GM23248 (cell line): ENCODE results near the gene BLOC1S1. TPM values are rescaled to one million over a fixed set of nuclear protein-coding genes. Genes with fewer than 3 reads are reported as not detected.

Source experiments
- DNase-seq: peaks from one replicate; pipeline ENCODE4 v3.0.0-alpha.2; 2015
- H2AFZ ChIP-seq: fragments of 200-600 bp; sonication (generic); 2 replicates; pipeline ENCODE4 v1.6.1; 2016; ENCODE audit warnings: antibody characterized with exemption
- H3F3A ChIP-seq: fragments of 200-600 bp; sonication (generic); 2 replicates; pipeline ENCODE4 v1.6.1; 2016; ENCODE audit warnings: mild to moderate bottlenecking, antibody characterized with exemption, mixed run types; ENCODE audit not compliant: insufficient read depth
- H3K27ac ChIP-seq: fragments of 200-600 bp; sonication (generic); 2 replicates; pipeline ENCODE4 v1.5.1; 2016; ENCODE audit warnings: mild to moderate bottlenecking
- H3K27me3 ChIP-seq: fragments of 200-600 bp; sonication (generic); replicated peaks from 2 replicates; pipeline ENCODE4 v1.6.1; 2016; ENCODE audit warnings: mild to moderate bottlenecking; ENCODE audit not compliant: insufficient read depth
- H3K36me3 ChIP-seq: fragments of 200-600 bp; sonication (generic); 2 replicates; pipeline ENCODE4 v1.6.1; 2016; ENCODE audit warnings: low read depth, mild to moderate bottlenecking
- H3K4me1 ChIP-seq: fragments of 200-600 bp; sonication (generic); 2 replicates; pipeline ENCODE4 v1.6.1; 2016; ENCODE audit warnings: mild to moderate bottlenecking; ENCODE audit not compliant: insufficient read depth
- H3K4me2 ChIP-seq: fragments of 200-600 bp; sonication (generic); one replicate; pipeline ENCODE4 v1.6.1; 2016; ENCODE audit warnings: mild to moderate bottlenecking; ENCODE audit not compliant: unreplicated experiment
- H3K4me3 ChIP-seq: fragments of 200-600 bp; sonication (generic); 2 replicates; pipeline ENCODE4 v1.5.1; 2016; ENCODE audit warnings: mild to moderate bottlenecking
- H3K79me2 ChIP-seq: fragments of 200-600 bp; sonication (generic); 2 replicates; pipeline ENCODE4 v1.6.1; 2016; ENCODE audit warnings: mild to moderate bottlenecking; ENCODE audit not compliant: insufficient read depth
- H3K9ac ChIP-seq: fragments of 200-600 bp; sonication (generic); 2 replicates; pipeline ENCODE4 v1.6.1; 2016; ENCODE audit warnings: mild to moderate bottlenecking
- H3K9me2 ChIP-seq: fragments of 200-600 bp; sonication (generic); 2 replicates; pipeline ENCODE4 v1.6.1; 2016; ENCODE audit warnings: mixed run types, mild to moderate bottlenecking, moderate library complexity; ENCODE audit not compliant: insufficient read depth
- H3K9me3 ChIP-seq: fragments of 200-600 bp; sonication (generic); one replicate; pipeline ENCODE4 v1.6.1; 2017; ENCODE audit warnings: low read depth
- H4K20me1 ChIP-seq: fragments of 200-600 bp; sonication (generic); 2 replicates; pipeline ENCODE4 v1.6.0; 2016; ENCODE audit not compliant: insufficient read depth
- EZH2 ChIP-seq: fragments of 200-600 bp; sonication (generic); IDR thresholded peaks from 2 replicates; pipeline ENCODE4 v1.6.1; 2018; ENCODE audit warnings: antibody characterized with exemption, mild to moderate bottlenecking; ENCODE audit not compliant: insufficient read depth, poor library complexity, severe bottlenecking
- EZH2phosphoT487 ChIP-seq: fragments of 200-600 bp; sonication (generic); IDR thresholded peaks from 2 replicates; pipeline ENCODE4 v1.6.1; 2018; ENCODE audit warnings: antibody characterized with exemption, moderate library complexity, mild to moderate bottlenecking, low read depth; ENCODE audit not compliant: insufficient read depth
- WGBS, 2 experiments: methylation state at CpG; one replicate each; pipeline ENCODE4 v1.1.6; 2015 to 2017; ENCODE audit warnings: low lambda C conversion rate in 2 of 2, low coverage in 1 of 2; ENCODE audit errors: missing lambda C conversion rate in 2 of 2; 5-methylcytosine and 5-hydroxymethylcytosine counted together
- in situ Hi-C: fragments of 300-500 bp; cut with MboI; formaldehyde crosslinking; loops from 2 replicates; pipeline ENCODE4 v1.15.0; 2020
- polyA plus RNA-seq: library from polyadenylated mRNA; unstranded; fragments of >200 nt; fragmentation: Nextera tagmentation; extraction: Ambion mirVana; gene quantifications from 2 replicates; pipeline ENCODE4 v1.2.1, GENCODE V29; 2016
- total RNA-seq: library from RNA; depleted of rRNA; stranded (reverse); fragments of >200 nt; shearing (Covaris generic); gene quantifications from 2 replicates; pipeline ENCODE4 v1.2.3, GENCODE V29; 2014

BLOC1S1 gene
- total and polyA plus RNA-seq, 2 experiments from 2014 or later: 110 to 193 TPM

DNA sequence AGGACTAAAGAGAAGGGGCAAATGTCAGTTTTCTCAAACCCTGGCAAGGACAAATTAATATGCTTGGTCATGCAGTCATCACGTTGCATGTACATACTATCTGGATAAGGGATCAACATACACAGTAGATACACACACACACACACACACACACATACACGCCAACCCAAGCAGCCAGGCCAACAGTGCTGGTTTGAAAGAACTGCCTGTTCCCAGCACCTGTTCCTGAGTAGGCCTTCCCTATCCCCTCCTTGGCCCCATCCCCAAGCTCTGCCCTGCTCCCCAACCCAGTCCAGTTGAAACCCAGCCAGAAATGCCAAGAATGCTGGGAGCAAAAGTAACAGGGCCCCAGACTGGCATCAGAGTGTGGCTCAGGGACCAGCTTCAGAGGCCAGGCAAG, 12.6 kb upstream of the BLOC1S1 start:
- Histone ChIP-seq H3K79me2 (no peaks in the 10 kb centered on the region), H3K27ac (no peak overlapping the region), H3K27me3 (no peaks in the 10 kb centered on the region), H3K4me1 (0 out of 2 replicates have a peak, but pooled peaks cover 7% of the 10 kb centered on the region), H3F3A (no peaks in the 10 kb centered on the region), H3K9me3 (no peaks in the 10 kb centered on the region), H3K9me2 (no peaks in the 10 kb centered on the region), H3K9ac (no peak overlapping the region), H3K36me3 (no peaks in the 10 kb centered on the region), H3K4me3 (no peak overlapping the region), H2AFZ (no peak overlapping the region), H4K20me1 (no peaks in the 10 kb centered on the region), H3K4me2 (no peak overlapping the region)
- 75 to 82% methylated on average over 2 of the region's 2 CpGs for WGBS, 2 experiments
- no peak for TF ChIP-seq EZH2
- TF ChIP-seq EZH2phosphoT487: no peak
- no peak for DNase-seq
- in situ Hi-C loops: no loop called here

DNA sequence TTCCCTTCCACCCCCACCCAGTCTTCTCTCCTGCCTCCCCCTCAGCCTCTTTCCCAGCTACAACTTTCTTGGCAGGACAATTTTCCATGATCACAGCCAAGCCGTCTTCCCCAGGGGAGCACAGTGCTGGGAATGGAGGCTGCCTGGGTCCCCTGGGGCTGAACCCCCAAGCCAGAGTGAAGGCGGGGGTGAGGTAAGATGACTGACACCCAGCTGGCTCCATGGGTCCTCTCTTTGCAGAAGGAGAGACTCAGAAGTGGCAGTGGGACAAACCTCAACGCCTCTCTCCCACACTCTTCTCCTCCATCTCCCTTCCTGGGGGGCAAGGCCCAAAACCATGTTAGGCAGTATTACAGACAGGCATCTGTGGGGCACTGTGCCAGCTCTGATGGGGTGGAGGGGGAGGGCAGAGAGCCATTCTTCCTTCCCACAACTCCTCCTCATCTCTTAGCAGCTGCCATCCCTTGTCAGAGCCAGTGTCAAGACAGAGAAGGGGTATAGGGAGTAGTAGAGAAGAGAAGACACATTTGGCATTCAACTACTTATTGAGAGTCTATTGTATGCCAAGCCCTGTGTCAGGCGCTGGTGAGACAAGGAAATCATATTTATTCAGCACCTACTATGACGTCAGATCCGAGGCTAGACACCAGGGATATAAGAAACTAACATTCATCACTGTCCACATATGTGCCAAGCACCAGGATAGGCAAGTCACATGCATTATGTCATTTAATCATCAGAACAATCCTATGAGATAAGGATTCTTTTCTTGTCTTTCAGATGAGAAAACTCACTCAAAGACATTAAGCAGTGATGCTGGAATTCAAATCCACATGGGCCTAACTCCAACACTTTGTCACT, 11.7 kb upstream of the BLOC1S1 start:
- Histone ChIP-seq H3K4me3 (no peak overlapping the region), H3K9ac (no peak overlapping the region), H3K36me3 (no peaks in the 10 kb centered on the region), H3K79me2 (no peaks in the 10 kb centered on the region), H3K4me2 (no peak overlapping the region), H2AFZ (no peak overlapping the region), H3K4me1 (0 out of 2 replicates have a peak, but pooled peaks cover 10% of the 10 kb centered on the region), H3K9me2 (no peaks in the 10 kb centered on the region), H3K27me3 (no peaks in the 10 kb centered on the region), H3F3A (no peaks in the 10 kb centered on the region), H3K9me3 (no peaks in the 10 kb centered on the region), H3K27ac (no peak overlapping the region), H4K20me1 (no peaks in the 10 kb centered on the region)
- 68 to 81% methylated on average over 6 of the region's 6 CpGs for WGBS, 2 experiments
- DNase-seq: no peak
- no peak for TF ChIP-seq EZH2phosphoT487
- TF ChIP-seq EZH2: no peak
- in situ Hi-C loops: no loop called here

DNA sequence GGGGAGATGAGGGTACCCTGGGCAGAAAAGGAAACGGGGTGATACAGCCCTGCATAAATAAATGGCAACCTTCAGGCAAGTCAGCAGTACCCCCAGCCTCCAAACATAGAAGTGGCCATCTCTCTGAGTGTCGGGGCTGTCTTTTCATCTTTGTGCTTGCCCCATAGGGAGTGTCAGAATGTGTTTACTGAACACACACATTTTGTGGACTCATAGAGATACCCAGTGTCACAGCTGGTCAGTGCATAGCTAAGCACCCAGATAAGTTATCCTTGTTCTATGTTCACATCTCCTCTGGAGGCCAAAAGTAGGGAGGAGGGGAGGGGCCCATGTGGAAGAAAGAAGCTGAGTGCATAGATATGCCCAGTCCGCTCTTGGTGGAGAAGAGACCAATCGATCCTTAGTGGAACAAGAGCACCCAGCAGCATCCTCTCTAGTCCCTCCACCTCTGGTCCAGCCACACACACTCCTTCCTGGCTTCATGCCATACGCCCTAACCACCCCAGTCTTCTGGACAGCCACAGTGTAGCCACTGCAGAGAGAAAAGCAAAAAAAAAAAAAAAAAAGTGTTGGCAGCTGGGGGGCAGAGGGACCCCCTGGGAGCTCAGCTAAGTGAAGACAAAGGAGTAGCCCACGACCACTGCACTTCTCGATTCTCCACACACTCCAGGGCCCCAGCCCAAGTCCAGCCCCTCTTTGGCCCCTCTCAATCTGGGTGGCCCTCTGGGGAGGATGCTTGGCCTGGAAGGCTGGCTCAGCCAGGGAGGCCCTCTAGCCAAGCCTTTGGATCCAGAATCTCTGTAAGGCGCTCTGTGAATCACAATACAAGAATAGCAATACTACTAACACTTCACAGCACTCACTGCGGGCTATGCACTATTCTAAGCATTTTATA, 10.8 kb upstream of the BLOC1S1 start:
- TF ChIP-seq EZH2phosphoT487 (no peak), EZH2 (no peak)
- Histone ChIP-seq H3K9ac (no peak overlapping the region), H3K36me3 (no peaks in the 10 kb centered on the region), H3K9me2 (no peaks in the 10 kb centered on the region), H3F3A (no peaks in the 10 kb centered on the region), H3K4me3 (no peak overlapping the region), H3K79me2 (no peaks in the 10 kb centered on the region), H2AFZ (no peak overlapping the region), H3K4me1 (0 out of 2 replicates have a peak, but pooled peaks cover 10% of the 10 kb centered on the region), H4K20me1 (no peaks in the 10 kb centered on the region), H3K27ac (no peak overlapping the region), H3K27me3 (no peaks in the 10 kb centered on the region), H3K9me3 (no peaks in the 10 kb centered on the region), H3K4me2 (no peak overlapping the region)
- WGBS, 2 experiments: 80 to 90% methylated on average over 9 of the region's 9 CpGs
- in situ Hi-C loops: no loop called here
- DNase-seq: no peak

DNA sequence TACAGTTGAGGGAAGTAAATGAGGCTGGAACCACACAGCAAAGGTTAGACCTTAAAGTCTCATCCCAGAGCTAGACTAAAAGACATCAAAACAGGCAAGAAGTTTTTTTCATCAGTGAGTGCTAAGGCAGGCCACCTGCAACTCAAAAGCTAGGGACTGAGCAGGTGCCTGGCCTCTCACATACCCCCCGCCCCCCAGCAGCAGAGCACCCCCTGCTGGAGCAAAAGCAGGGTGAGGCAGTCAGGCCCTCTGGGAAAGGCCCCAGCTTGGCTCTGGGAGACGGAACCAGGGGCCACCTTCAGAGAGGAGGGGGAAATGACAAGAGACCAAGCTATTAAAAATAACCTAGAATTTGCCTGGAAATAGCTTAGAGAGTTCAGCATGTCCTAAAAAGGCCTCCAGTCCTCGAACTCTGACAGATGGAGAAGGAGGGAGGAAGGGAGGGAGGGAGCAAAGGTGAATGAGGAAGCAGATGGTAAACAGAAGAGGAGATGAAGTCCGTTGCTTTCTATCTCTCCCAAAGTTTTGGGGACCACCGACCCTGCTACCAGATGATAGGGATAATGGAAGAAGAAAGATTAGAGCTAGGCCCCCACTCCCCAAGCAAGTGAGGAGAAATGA, 10.0 kb upstream of the BLOC1S1 start:
- H3F3A ChIP-seq: no peaks in the 10 kb centered on the region
- no peak for DNase-seq
- no peaks in the 10 kb centered on the region for H4K20me1 ChIP-seq
- no peaks in the 10 kb centered on the region for H3K79me2 ChIP-seq
- 0 out of 2 replicates have a peak, but pooled peaks cover 4% of the 10 kb centered on the region for H3K4me1 ChIP-seq
- 73 to 80% methylated on average over 5 of the region's 5 CpGs for WGBS, 2 experiments
- H3K4me2 ChIP-seq: no peak overlapping the region
- no peaks in the 10 kb centered on the region for H3K27me3 ChIP-seq
- H2AFZ ChIP-seq: no peak overlapping the region
- no peak for TF ChIP-seq EZH2phosphoT487
- no peak for TF ChIP-seq EZH2
- no peak overlapping the region for H3K27ac ChIP-seq
- no peaks in the 10 kb centered on the region for H3K36me3 ChIP-seq
- H3K4me3 ChIP-seq: no peak overlapping the region
- no peaks in the 10 kb centered on the region for H3K9me2 ChIP-seq
- no peak overlapping the region for H3K9ac ChIP-seq
- H3K9me3 ChIP-seq: no peaks in the 10 kb centered on the region
- in situ Hi-C loops: no loop called here
